Activated gamma-delta T cell treated with anti-CD3 and anti-CD28 coated beads, Interleukin-2, amount 50 U/mL, for 16 hours (primary cell): ENCODE measurements around the gene RASD1.

ENCODE experiments used
- DNase-seq: peaks from one replicate; pipeline ENCODE4 v3.0.0-alpha.2; 2020; ENCODE audit warnings: low read depth

Gene RASD1

DNA sequence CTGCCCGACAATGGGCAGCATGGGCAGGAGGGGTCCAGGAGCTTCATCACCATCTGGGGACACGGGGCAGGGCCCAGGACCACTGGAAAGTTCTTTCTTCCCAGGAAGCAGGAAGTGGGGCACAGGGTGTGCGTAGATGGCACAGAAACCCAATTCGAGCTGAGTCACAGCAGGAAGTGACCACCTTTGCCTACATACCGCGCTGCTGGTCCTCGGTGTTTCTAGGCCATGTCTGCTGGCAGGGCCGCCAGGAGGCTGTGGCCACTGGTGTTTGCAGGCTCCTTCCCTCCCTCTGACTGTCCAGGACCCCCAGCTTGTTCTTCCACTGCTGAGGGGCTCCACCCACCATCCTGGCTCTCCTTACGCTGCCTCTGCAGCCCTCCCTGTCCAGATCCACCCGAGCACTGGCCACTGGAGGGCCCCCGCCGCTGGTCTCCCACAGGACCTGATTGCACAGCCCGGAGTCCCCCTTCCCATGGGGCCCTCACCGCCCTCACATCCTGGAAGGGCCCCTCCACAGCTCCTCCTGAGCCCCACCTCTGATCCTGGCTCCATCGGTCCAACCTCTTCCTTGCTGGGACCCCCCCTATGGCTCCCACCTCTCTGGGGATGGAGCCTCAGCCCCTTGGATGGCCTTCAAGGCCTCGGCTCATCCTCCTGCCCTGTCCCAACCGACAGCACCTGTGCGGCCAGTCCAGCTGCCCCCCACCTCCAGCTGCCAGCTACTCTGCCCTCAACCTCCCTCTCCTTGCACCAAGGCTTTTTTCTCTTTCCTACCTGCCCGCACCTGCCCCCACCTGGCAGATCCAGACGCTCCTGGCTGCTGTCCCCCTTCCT, 14.5 kb upstream of the RASD1 start:
- DNase-seq, result no peak

DNA sequence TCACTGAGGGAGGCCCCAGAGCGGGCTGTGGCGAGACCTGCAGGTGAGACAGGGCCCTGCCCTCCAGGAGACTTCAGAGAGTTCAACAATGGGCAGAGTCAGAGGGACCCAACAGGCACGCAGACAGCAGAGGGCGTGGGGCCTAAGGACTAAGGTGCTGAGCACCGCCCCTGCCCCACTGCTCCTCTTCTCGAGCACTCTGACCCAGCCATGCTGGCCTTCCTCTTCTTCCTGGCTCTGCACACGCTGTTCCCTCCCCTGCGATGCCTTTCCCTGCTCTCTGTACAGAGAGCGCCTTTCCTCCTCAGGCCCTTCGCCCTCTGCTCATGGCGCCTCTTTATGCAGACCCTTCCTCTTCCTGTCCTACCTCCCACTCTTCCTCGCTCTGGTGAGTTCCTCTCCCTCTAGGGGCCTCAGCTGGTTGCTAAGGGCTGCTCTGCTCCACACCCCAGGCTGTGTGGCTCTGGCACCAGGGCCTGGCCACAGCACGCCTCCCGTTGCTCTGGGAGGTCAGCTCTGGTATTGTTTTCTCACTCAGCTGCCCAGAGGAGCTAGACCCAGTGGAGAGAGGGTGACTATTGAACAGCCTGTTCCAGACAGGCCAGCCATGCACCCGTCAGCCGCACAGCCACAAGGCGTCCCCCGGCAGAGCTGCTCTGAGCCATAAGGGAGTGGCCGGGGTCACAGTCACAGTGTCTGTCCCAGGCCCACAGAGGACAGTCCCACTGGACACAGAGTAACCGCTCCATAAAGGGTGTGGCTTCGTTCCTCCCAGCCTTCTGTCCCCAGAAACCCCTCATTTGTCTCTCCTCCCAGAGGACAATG, 13.6 kb upstream of the RASD1 start:
- no peak for DNase-seq

DNA sequence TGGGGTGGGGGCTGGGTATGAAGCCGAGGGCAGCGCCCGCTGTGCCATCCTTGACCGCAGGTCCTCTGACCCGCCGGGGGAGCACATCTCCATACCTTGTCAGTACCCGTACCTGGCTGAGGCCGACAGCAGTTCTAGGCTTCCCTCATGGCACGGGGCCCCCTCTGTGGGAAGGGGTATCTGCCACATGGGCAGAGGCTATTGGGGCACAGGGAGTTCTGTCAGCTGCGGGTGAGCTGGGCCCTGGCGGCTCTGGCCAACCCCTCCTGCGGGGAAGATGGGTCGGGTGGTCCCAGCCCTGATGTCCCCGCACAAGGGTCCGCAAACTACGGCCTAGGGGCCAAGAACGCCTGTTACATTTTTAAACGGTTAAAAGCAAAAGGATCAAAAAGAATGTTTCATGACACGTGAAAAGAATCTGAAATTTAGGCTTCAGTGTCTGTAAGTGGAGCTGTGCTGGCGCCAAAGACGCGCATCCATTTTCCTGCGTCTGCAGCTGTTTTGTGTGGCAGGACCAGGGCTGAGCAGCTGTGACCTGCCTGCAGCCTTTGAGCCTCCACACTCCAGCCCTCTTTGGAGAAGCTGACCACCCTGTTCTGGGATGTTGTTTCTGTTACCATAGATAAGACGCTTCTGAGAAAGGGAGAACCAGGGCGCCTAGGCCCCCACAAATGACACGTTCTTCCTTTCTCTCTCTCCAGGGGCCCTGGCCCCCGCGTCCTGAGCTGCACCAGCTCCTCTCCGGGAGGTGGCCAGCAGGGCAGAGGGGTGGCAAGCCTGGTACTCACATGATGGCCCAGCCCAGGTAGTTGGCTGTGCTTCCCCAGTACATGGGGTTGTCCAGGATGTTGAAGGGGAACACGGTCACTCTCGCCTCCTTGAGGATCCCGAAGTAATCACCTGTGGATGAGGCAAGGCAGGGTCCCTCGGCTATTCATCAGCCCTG, 12.7 kb upstream of the RASD1 start:
- no peak for DNase-seq

DNA sequence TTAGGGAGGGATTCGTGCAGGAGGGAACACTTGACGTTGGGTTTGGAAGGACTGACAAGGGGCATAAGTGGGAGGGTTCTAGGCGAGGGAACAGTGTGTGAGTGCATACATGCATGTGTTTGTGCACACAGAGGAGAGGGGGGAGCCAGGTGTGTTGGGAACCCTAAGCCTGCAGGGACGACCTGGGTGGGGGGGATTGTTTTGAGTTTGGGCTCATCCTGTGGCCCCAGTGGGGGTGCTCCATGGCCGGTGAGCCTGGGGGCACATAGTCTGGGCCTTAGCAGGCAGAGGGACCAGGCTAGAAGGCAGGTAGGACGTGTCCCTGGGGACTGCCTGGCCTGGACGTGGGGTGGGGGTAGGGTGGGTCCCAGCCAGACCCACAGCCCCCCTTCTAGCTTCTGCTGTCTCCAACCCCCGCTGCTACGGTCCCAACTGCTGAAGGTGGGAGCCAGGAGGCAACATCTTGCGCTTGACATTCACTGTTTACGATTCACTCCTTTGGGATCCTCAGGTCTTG, 11.9 kb upstream of the RASD1 start:
- DNase-seq, result no peak

DNA sequence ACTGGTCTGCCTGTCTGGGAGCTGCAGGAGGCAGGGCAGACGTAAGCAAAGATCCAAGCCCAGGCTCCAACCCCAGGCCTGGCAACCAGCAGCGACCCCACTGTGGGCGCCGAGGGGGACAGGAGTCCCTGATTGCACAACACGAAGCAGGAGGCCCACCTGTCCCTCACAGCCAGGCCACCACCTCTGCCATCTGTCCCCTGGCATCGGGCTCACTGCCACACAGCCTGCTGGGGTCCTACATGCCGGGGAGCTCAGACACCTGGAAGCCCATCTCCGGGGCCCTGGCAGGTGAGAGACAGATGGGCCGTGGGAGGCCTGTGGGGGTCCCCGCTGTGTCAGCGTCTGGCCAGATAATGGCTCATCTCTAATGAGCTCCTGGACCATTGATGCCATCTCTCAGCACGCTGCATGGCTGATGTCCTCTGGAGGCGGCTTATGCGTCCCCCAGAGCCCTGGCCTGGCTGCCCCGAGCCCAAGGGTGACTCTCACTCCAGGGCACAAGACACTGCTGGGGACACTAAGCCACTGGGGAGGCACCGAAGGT, 11.3 kb upstream of the RASD1 start:
- DNase-seq, result no peak

DNA sequence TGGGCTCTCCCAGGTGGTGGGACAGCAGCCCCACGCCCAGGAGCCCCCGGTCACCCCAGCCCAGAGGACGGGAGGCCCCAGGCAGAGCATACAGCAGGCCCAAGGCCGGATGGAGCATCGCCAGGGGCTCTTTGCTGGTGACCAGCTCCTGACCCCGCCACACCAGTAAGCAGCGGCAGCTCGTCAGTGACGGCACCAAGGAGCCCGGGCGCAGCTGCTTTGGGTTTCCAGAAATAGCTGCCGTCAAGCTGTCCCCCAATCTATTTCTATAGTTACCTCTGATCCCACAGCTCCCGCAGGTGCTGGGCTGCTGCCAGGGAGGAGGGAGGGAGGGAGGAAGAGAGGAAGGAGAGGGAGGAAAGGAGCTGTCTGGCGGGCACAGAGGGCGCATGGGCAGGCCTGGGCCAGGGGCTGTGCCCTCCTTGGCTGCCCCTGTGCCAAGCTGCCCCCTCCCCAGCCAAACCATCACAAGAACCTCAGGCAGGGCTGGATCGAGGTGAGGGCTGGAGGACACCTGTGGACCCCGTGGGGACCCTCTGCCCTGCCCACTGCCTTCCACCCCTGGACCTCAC, 10.8 kb upstream of the RASD1 start:
- DNase-seq, result no peak

DNA sequence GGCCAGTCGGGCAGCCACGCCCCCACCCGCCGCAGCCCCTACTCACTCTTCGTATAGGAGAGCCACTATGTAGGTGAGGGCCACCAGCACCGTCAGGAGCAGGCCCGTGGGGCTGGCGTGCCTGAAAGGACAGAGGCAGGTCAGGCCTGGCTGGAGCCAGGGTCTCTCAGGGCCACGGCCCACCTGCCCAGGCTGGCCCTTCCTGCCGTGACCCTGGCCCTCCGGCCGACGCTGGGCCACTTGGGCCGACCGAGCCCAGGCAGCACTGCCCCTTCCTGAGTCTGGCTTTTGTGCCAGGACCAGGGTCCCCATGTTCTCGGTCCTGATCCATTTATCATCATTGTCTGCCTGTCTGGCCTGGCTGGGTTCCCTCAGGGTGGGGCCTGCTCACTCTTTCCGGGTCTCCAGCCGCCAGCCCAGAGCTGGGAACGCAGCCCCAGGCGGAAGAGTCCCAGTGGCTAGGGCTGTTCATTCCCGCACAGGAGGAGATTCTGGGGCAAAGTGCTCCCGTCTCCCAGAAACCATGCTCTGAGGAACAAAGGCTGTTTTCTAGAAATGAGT, 10.1 kb upstream of the RASD1 start:
- DNase-seq, result no peak

DNA sequence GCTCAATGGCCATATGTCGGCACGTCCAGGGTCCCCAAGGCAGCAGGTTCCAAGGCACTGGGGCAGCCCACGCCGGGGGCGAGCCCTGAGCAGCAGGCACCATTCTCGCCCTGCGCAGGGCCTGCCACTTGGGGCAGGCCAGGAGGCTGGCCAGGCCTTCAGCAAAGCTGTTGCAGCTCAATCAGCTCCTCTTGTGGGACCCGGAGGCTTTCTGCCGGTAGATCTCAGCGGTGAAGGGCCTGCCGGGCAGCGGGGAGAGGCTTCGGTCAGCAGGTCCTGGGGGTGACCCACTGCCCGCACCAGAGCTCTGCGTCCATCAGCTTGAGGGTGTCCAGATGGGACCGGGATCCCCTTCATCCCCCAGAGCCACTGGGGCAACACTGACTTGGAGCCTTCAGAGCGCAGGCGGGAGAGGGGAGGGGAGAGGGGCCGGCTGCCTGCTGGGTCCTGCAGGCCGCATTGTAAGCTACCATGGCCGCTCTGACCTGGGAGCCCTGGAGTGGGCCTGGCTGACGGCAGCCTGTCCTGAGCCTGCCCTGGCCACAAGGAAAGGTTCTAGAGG, 9.5 kb upstream of the RASD1 start:
- DNase-seq, result no peak

DNA sequence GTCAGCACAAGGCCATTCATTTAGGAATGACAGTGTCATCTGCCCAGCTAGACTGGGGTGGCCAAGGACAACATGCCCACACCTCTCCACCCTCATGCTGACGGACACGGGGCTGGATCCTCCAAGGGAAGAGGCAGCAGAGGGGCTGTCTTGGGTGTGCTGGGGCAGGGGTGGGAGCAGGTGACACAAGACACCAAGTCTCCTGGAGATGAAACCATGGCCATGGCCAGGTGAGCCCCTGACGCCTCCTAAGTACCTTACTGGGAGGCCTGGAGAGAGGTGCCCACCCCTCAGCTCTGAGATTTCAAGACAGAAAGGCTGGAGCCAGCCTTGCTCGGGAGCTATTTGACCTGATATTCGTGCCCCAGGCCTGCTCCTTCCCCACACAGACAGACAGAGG, 9.0 kb upstream of the RASD1 start:
- DNase-seq, result no peak

DNA sequence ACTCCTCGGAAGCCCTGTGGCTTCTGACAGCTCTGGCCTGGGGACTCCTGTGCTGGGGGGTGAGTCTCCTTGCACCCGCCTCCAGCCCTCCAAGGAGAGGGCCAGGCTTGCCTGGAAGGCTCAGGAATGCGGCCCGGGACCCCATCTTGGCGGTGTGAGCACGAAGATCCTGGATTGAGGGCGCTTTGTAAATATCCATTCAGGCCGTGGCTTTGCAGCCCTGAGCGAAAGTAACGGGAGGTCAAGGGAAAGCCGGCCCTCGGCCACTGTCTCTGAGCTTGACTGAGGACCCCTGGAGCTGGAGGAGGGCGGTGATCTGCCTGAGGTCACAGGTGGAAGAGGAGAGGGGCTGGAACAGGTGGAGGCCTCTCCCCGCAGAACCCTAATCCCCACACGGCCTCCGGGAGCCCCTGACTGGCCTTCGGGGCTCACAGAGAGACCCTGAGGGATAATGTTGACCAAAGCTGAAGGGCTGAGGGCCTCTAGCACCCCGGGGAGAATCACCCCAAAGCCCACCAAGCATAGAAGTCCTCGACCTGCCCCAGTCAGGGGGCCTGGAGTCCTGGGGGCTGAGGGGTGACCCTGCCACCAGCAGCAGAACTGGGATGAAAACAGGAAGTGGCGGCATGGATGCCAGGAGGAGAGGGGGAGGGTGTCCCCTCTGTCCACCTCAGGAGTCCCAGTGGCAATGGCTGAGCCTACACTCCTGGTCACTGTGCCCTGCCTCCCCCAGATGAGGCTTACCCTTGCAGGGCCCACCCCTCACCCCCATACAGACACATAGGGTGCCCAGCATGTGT, 8.3 kb upstream of the RASD1 start:
- DNase-seq, result no peak

DNA sequence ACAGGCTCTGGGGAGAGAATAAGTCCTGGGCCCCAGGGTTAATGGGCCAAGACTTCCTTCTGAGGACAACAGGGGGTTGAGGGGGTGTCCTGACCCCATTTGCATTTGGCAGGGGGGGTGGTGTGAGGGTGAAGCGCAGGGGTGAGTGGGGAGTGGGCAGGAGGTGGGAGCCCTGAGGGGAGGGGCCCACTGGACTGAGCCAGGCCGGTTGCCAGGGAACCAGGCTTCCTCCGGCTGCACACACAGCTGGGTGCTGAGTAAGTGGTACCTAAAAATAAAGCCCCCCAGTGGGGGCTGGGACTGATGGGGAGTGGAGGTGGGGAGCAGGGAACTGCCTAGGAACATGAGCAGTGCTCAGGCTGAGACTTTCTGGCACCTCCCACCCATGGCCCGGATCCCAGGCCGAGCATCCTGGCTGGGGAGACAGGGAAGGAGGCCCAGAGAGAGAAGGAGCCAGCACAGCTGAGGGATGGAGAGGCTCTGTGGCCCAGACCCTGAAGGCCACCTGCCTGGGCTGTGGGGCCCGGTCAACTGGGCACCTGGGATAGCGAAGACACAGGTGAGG, 7.5 kb upstream of the RASD1 start:
- no peak for DNase-seq

DNA sequence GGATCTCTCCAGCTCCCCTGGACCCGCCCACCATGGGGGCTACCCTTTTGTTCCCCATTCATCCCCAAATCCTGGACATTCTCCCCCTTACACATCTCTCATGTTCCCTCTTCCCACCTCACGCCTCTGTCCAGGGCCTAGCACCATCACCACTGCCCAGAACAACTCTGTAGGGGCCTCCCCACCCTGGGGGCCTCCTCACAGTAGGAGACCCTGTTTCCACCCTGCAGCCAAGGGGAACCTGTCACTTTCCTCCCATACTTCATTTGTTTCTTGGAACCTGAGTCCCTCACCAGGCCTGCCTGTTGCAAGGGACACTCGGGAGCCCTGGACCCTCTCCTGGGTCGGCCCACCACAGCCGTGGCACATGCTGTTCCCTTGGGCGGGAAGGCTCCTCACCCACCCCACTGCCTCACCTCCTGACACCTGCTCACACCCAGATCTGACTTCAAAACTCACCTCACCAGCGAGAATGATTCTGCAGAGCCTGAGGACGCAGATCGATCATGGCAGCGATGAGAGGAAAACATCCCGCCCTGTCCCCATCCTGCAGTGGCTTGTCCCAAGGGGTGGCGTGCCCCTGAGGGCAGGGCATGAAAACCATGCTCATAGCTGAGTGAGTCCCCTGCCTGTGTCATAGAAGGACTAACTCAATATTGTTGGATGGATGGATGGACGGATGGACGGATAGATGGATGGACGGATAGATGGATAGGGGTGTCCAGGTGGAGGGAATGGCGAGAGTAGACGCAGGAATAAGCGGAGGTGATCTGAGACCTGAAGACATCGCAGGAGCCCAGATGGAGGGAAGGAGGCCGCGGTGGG, 6.8 kb upstream of the RASD1 start:
- DNase-seq, result no peak

DNA sequence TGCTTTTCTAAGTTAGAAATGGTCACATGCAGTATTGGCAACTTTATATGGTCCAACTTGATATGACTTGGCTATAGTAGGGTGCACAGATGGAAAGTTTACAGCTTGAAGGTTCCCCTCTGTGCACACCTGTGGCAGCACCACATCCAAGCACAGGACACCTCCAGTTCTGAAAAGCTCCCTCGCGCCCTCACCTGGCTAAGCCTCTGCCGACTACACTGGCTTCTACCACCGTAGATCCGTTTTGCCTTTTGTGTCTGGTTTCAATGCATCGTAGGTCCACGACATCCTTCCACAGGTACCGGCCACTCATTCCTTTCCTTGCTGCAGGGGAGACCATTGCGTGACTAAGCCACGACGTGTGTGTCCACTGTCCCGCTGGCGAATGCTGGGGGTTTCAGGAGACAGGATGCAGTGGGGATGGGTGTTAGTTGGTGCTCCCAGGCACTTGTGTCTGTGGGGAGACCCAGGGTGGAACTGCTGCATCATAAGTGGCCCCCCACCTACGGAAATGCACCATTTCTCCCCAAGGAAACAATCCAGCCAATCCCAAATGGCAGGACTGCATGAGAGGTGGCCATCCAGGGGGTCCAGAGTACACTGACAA, 4.9 kb upstream of the RASD1 start:
- DNase-seq, result no peak

DNA sequence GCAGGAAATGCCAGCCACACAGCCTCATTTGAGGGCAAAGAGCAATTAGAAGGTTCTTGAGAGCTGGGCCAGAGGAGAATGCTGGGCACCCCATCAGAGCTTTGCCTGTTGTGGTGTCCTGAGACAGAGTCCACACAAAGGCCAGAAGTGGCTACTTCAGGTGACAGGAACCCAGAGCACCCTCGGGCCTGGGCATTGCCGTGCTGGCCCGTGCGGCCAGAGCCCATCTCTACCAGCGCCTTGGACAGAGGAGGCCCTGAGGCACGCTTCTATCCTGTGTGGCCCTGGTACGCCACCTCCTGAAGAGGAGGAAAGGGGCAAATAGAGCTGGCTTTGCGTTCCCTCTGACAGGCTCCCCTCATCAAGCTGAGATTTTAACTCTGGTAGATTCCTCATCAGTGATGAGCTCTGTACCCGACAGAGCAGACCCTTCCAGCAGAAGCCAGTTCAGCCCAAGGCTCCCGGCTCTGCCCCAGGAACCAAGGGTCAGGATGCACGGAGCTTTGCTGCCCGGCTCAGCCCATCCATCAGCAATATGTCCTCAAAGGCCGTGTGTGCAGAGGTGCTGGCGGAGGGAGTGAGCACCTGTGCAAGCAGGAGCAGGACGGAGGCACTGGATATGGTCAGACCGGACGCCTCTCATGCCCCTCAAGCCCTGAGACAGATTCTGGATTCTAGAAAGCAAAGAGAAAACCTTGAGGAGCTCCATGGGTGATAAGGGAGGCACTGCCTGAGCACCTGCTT, 3.4 kb upstream of the RASD1 start:
- no peak for DNase-seq

DNA sequence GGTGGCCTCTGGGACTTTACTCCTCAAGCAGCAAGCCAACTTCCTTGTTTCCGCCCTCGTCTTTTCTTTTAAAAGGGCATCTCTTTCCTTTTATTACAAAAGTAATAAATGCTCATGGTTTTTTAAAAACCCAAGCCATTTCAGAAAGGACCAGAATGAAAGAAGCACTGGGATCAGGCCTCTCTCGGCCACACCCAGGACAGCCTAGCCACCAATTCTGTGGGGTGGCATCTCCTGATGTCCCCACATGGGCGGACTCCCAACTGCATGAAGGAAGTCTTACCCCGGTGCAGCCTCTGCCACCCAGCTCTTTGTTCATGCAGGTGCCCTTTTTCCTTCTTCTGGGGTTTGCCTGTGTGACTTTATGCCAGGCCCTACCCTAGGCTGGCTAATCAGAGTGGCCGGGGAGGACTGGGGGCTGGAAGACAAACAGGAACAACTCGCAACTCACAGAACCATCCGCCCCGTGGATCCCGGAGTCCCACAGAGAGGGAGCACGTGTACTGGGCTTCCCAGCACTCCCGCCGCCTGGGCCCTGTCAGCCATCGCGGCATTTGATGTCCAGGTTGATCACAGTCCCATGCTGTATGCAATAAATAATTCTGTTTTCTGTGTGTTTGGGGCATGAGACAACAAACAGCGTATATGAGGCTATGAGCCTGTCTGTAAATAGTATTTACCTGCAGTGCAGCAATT, 2.6 kb upstream of the RASD1 start:
- no peak for DNase-seq

DNA sequence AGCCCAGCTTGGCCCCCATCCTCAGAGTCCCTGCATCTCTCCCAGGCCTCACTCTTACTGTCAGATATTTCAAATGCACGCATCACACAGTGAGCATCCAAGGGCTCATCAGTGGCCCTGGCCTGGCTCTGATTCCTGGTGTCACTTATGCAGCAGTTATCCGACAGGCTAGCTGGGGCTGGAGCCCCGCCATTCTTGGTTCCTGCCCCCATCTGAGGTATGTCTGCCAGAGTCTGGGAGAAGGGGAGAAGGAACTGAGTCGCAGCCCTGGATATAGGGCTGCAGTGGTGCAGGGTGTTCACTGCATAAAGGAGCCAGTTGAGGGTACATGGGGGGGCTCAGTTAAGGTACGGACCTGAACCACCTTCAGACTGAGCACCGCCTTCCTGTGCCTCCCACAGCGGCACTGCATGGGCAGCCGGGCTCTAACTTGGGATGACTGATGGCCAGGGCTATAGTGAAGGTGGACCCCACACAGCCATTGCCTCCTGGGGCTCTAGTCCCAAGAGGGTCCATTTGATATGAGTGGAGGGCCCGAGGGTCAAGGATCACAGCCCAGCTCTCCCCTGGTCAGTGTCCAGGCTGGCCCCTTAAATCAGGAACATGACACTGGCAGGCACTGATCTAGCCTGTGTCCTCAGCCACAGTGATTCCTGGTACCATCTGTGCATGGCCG, 1.8 kb upstream of the RASD1 start:
- no peak for DNase-seq
